ENCODE data around the gene PDCD7. TPM values are rescaled to one million over a fixed set of nuclear protein-coding genes. Genes with fewer than 3 reads are reported as not detected.

Gene PDCD7
- total and polyA plus RNA-seq, 2 of the 4 experiments (the other 2 are of a cell fraction): 4.7 to 12.3 TPM

DNA sequence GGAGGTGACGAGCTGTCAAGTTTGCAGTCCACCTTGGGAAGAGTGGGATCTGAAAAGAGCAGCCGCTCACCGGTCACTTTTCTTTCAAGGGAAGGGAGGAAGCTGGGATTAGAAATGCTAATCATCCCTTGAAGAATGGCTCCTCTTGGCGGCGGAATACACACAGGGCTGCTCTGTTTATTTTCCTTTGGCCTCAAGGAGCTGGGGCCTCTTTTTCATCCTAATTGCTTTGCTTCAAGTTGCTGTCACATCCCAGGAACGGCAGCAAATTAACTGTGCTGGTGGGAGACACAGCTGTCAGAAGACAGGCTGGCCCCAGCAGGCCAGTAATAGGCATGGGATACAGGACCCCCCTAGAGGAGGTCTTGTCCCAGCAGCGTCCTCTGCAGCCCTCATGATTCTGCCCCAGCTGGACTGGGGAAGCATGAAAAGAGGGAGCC, 50.3 kb downstream of the PDCD7 start:
- TF ChIP-seq, protein P1, sequence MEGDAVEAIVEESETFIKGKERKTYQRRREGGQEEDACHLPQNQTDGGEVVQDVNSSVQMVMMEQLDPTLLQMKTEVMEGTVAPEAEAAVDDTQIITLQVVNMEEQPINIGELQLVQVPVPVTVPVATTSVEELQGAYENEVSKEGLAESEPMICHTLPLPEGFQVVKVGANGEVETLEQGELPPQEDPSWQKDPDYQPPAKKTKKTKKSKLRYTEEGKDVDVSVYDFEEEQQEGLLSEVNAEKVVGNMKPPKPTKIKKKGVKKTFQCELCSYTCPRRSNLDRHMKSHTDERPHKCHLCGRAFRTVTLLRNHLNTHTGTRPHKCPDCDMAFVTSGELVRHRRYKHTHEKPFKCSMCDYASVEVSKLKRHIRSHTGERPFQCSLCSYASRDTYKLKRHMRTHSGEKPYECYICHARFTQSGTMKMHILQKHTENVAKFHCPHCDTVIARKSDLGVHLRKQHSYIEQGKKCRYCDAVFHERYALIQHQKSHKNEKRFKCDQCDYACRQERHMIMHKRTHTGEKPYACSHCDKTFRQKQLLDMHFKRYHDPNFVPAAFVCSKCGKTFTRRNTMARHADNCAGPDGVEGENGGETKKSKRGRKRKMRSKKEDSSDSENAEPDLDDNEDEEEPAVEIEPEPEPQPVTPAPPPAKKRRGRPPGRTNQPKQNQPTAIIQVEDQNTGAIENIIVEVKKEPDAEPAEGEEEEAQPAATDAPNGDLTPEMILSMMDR (conservative IDR thresholded peaks at IDR 0.05; ENCODE audit: low read depth, low read length): peak; percentile 87
- TF ChIP-seq SMC3 (IDR thresholded peaks at IDR 0.05; ENCODE audit: low read depth, low read length): peak; percentile 93
- no peak for TF ChIP-seq RFX5 (IDR thresholded peaks at IDR 0.05; ENCODE audit: low read depth, low read length)
- no peak for TF ChIP-seq MAFK (IDR thresholded peaks at IDR 0.05; ENCODE audit: low read depth, low read length)
- TF ChIP-seq, protein P2, sequence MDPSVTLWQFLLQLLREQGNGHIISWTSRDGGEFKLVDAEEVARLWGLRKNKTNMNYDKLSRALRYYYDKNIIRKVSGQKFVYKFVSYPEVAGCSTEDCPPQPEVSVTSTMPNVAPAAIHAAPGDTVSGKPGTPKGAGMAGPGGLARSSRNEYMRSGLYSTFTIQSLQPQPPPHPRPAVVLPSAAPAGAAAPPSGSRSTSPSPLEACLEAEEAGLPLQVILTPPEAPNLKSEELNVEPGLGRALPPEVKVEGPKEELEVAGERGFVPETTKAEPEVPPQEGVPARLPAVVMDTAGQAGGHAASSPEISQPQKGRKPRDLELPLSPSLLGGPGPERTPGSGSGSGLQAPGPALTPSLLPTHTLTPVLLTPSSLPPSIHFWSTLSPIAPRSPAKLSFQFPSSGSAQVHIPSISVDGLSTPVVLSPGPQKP (IDR thresholded peaks at IDR 0.05; ENCODE audit: borderline replicate concordance, low read depth, low read length): no peak
- peak; percentile 31; the same call in 1 of the 2 replicates for TF ChIP-seq POLR2A (IDR thresholded peaks at IDR 0.05; ENCODE audit: low read depth, low read length)
- peak; percentile 90 for TF ChIP-seq RAD21 (IDR thresholded peaks at IDR 0.05; ENCODE audit: low read length)
- CTCF ChIA-PET: interaction anchor here (0.5 to 4.4 kb wide), 13 partner anchors 9 to 956 kb away, joined by 3 to 74 read pairs (median 6); no protein-coding TSS in a partner anchor
- H3K4me1 ChIP-seq (ENCODE audit: control insufficient read depth, insufficient read depth, low read length): peaks cover 19% of the 10 kb centered on the region; the same call in 1 of the 2 replicates

More for the DNA sequence above, 50.3 kb downstream of the PDCD7 start:
- H2AFZ ChIP-seq (replicated peaks; ENCODE audit: low read length, poor library complexity): no peak overlapping the region
- 0 out of 2 replicates have a peak overlapping the region, but pooled peaks have one; percentile 16 for H2BK120ac ChIP-seq (ENCODE audit: low read depth, low read length)
- H3K27me3 ChIP-seq (ENCODE audit: control insufficient read depth, insufficient read depth, low read length): peaks cover 58% of the 10 kb centered on the region
- peak overlapping the region; percentile 64; the same call in 1 of the 2 replicates for H3K4me2 ChIP-seq (ENCODE audit: low read depth, low read length)
- H3K4ac ChIP-seq (ENCODE audit: low read depth, low read length): no peak overlapping the region
- H3K4me3 ChIP-seq (ENCODE audit: insufficient read depth, low read depth, low read length): no peak overlapping the region
- H4K20me1 ChIP-seq (ENCODE audit: insufficient read depth, low read length): no peaks in the 10 kb centered on the region; the same call in none of the 2 replicates
- no peaks in the 10 kb centered on the region for H3K9me1 ChIP-seq (ENCODE audit: insufficient read depth, low read length)
- no peak overlapping the region for H2BK15ac ChIP-seq (ENCODE audit: low read depth, low read length)
- peak; percentile 74 for DNase-seq
- no peak overlapping the region for H3K18ac ChIP-seq (ENCODE audit: low read depth, low read length)
- no peaks in the 10 kb centered on the region for H3K9me3 ChIP-seq (ENCODE audit: control insufficient read depth, insufficient read depth, low read length)
- H3K14ac ChIP-seq (replicated peaks; ENCODE audit: low read depth, low read length): no peak overlapping the region
- no peak overlapping the region for H3K27ac ChIP-seq (ENCODE audit: insufficient read depth, low read length)
- in situ Hi-C loops (cut with MboI; ENCODE audit: low sequenced_read_pairs): loop anchor here (10.0 kb wide), 1 partner anchor 48 kb away; no protein-coding TSS in a partner anchor
- H3K36me3 ChIP-seq (ENCODE audit: control insufficient read depth, insufficient read depth, low read length): no peaks in the 10 kb centered on the region
- no TSS peak for BruUV-seq (replicated peaks)
- intact Hi-C loops (cut with micrococcal nuclease): loop anchor here (1.0 kb wide), 2 partner anchors 29 to 50 kb away; no protein-coding TSS in a partner anchor
- H3K79me1 ChIP-seq (ENCODE audit: low read depth in 1 of 2, low read length in 2 of 2): no peaks in the 10 kb centered on the region
- H4K5ac ChIP-seq (ENCODE audit: low read depth, low read length): no peak overlapping the region
- POLR2A ChIA-PET (ENCODE audit: unreplicated experiment): no interaction called here
- WGBS, 2 experiments (ENCODE audit: extremely low coverage in 2 of 2, insufficient read length in 1 of 2): 23% methylated on average over 4 of the region's 7 CpGs; no CpG with 5 or more reads in 1 of the 2 experiments
- H2AK9ac ChIP-seq (replicated peaks; ENCODE audit: low read depth, low read length, poor library complexity): no peak overlapping the region
- no peak overlapping the region for H4K91ac ChIP-seq (ENCODE audit: insufficient read depth, low read depth, low read length)
- no peak overlapping the region for H2AK5ac ChIP-seq (ENCODE audit: low read depth, low read length)
- H3K9ac ChIP-seq (ENCODE audit: low read depth, low read length): no peak overlapping the region; the same call in 1 of the 2 replicates
- H2BK5ac ChIP-seq (ENCODE audit: low read depth, low read length, poor library complexity, severe bottlenecking): no peak overlapping the region
- no peak overlapping the region for H2BK20ac ChIP-seq (ENCODE audit: low read depth, low read length)
- dilution Hi-C loops (cut with HindIII; ENCODE audit: low sequenced_read_pairs, unreplicated experiment): no loop called here
- ATAC-seq (ENCODE audit: low read depth): peak; percentile 79
- H3K56ac ChIP-seq (ENCODE audit: extremely low read depth, insufficient read depth, low read length): no peak overlapping the region
- no peak overlapping the region for H4K8ac ChIP-seq (ENCODE audit: low read depth in 2 of 2, low read length in 2 of 2)
- H3K23ac ChIP-seq (ENCODE audit: low read depth, low read length): no peak overlapping the region
